HCT116 (cell line): Measurements from ENCODE around the gene TERT. TPM values are rescaled to one million over a fixed set of nuclear protein-coding genes. Genes with fewer than 3 reads are reported as not detected.

Experiments
- ATAC-seq: fragments of 200-7000 bp; cut with Tn5 transposase; 2 replicates; pipeline ENCODE4 v1.9.1; 2020; ENCODE audit warnings: mild to moderate bottlenecking, moderate library complexity
- BruUV-seq: library from RNA; stranded (reverse); fragments of 400-500 nt; replicated peaks from 2 replicates; lab custom pipeline; 2021; lab: Mats Ljungman, UMichigan
- CTCF ChIA-PET: fragments of 300-600 bp; sonication (Branson Sonifier 250); formaldehyde crosslinking; loops from one replicate; lab custom pipeline; 2021; ENCODE audit warnings: antibody characterized with exemption; lab: Charles Lee
- POLR2A ChIA-PET: fragments of 300-600, 350-600 bp; sonication (Branson Sonifier 250); formaldehyde crosslinking; loops from one replicate; lab custom pipeline; 2021; ENCODE audit warnings: antibody characterized with exemption; lab: Charles Lee
- RAD21 ChIA-PET, 2 experiments: fragments of 300-600 bp; sonication (Branson Sonifier 250); formaldehyde crosslinking; loops; one replicate each; lab custom pipeline; 2023; ENCODE audit warnings: low total read pairs in 2 of 2; ENCODE audit not compliant: uncharacterized antibody in 2 of 2, unreplicated experiment in 2 of 2, low non-redundant PET in 1 of 2; lab: Charles Lee
- DNase-seq: peaks from one replicate; pipeline ENCODE4 v3.0.0-alpha.2; 2010; ENCODE audit warnings: low read depth, low spot score
- H2AFZ ChIP-seq: fragments of 200-600 bp; shearing (Covaris generic), sonication (generic); 2 replicates; pipeline ENCODE4 v1.6.1; 2017; ENCODE audit warnings: low read depth, mixed run types, mixed read lengths, antibody characterized with exemption, low read length; ENCODE audit not compliant: poor library complexity, severe bottlenecking
- H3K27ac ChIP-seq: 2 replicates; pipeline ENCODE4 v1.5.1; 2012; ENCODE audit warnings: low read depth, low read length
- H3K27me3 ChIP-seq: fragments of 200-600 bp; sonication (generic); 2 replicates; pipeline ENCODE4 v1.6.1; 2016; ENCODE audit warnings: mixed run types, low read length, mixed read lengths; ENCODE audit not compliant: insufficient read depth
- H3K36me3 ChIP-seq, 2 experiments: fragments of 200-500 bp in 1 of 2; fragments of 200-600 bp in 1 of 2; sonication (Bioruptor generic) in 1 of 2; sonication (generic) in 1 of 2; 2 replicates each; pipeline versions ENCODE4 v1.5.1 to v1.6.1; 2014 to 2016; ENCODE audit warnings: low read length in 2 of 2, inconsistent platforms in 1 of 2, mixed read lengths in 1 of 2, mixed run types in 1 of 2; ENCODE audit not compliant: insufficient read depth in 2 of 2, control insufficient read depth in 1 of 2
- H3K4me1 ChIP-seq, 2 experiments: fragments of 200-600 bp in 1 of 2; sonication (generic) in 1 of 2; 2 replicates each; pipeline versions ENCODE4 v1.5.1 to v1.6.1; 2012 to 2017; ENCODE audit warnings: low read length in 2 of 2, inconsistent platforms in 1 of 2, mild to moderate bottlenecking in 1 of 2, mixed read lengths in 1 of 2, mixed run types in 1 of 2, moderate library complexity in 1 of 2; ENCODE audit not compliant: insufficient read depth in 2 of 2, control insufficient read depth in 1 of 2
- H3K4me2 ChIP-seq: fragments of 200-600 bp; sonication (generic); 2 replicates; pipeline ENCODE4 v1.6.1; 2017; ENCODE audit warnings: mixed run types, low read length, mixed read lengths
- H3K4me3 ChIP-seq, 2 experiments: fragments of 200-600 bp in 1 of 2; sonication (generic) in 1 of 2; replicated peaks in 1 of 2; 2 replicates each; pipeline ENCODE4 v1.5.1; 2011 to 2016; ENCODE audit warnings: low read length in 2 of 2, control low read depth in 1 of 2, low read depth in 1 of 2, mild to moderate bottlenecking in 1 of 2, mixed read lengths in 1 of 2, mixed run types in 1 of 2
- H3K79me2 ChIP-seq: fragments of 200-600 bp; sonication (generic); 2 replicates; pipeline ENCODE4 v1.6.1; 2017; ENCODE audit warnings: mild to moderate bottlenecking, mixed run types, low read length, moderate library complexity, mixed read lengths; ENCODE audit not compliant: insufficient read depth
- H3K9ac ChIP-seq: fragments of 200-600 bp; sonication (generic); 2 replicates; pipeline ENCODE4 v1.6.1; 2016; ENCODE audit warnings: low read length, mixed read lengths
- H3K9me2 ChIP-seq: fragments of 200-600 bp; sonication (generic), shearing (Covaris generic); 2 replicates; pipeline ENCODE4 v1.6.1; 2017; ENCODE audit warnings: mixed run types, mild to moderate bottlenecking, moderate library complexity; ENCODE audit not compliant: insufficient read depth
- H3K9me3 ChIP-seq, 2 experiments: fragments of 200-500 bp in 1 of 2; fragments of 200-600 bp in 1 of 2; sonication (Bioruptor generic) in 1 of 2; sonication (generic) in 1 of 2; 2 replicates each; pipeline ENCODE4 v1.6.1; 2014 to 2017; ENCODE audit warnings: low read length in 2 of 2, mixed read lengths in 2 of 2, inconsistent platforms in 1 of 2, low read depth in 1 of 2, mild to moderate bottlenecking in 1 of 2, mixed run types in 1 of 2, moderate library complexity in 1 of 2; ENCODE audit not compliant: control insufficient read depth in 1 of 2, insufficient read depth in 1 of 2
- H4K20me1 ChIP-seq: fragments of 200-600 bp; sonication (generic), shearing (Covaris generic); 2 replicates; pipeline ENCODE4 v1.6.1; 2017; ENCODE audit warnings: mixed run types, mild to moderate bottlenecking, moderate library complexity; ENCODE audit not compliant: insufficient read depth
- EZH2phosphoT487 ChIP-seq: fragments of 200-600 bp; IDR thresholded peaks from 2 replicates; pipeline ENCODE4 v1.6.1; 2018; ENCODE audit warnings: antibody characterized with exemption, borderline replicate concordance
- FOSL1 ChIP-seq: IDR thresholded peaks from 2 replicates; pipeline ENCODE4 v1.6.1; 2012; ENCODE audit warnings: low read depth
- JUND ChIP-seq: IDR thresholded peaks from 2 replicates; pipeline ENCODE4 v1.6.1; 2012
- MAX ChIP-seq: IDR thresholded peaks from 2 replicates; pipeline ENCODE4 v1.6.1; 2012
- POLR2AphosphoS5 ChIP-seq: IDR thresholded peaks from 2 replicates; pipeline ENCODE4 v1.6.1; 2011; ENCODE audit warnings: mild to moderate bottlenecking, low read depth, low read length, moderate library complexity
- RAD21 ChIP-seq: IDR thresholded peaks from 2 replicates; pipeline ENCODE4 v1.6.1; 2012; ENCODE audit warnings: low read depth, mild to moderate bottlenecking
- REST ChIP-seq: IDR thresholded peaks from 2 replicates; pipeline ENCODE4 v1.6.1; 2012; ENCODE audit warnings: low read depth
- SIN3A ChIP-seq: IDR thresholded peaks from 2 replicates; pipeline ENCODE4 v1.6.1; 2012; ENCODE audit warnings: low read depth
- SP1 ChIP-seq: IDR thresholded peaks from 2 replicates; pipeline ENCODE4 v1.6.1; 2012; ENCODE audit warnings: low read depth
- YY1 ChIP-seq: IDR thresholded peaks from 2 replicates; pipeline ENCODE4 v1.6.1; 2011; ENCODE audit warnings: low read length, low read depth, moderate library complexity, mild to moderate bottlenecking; ENCODE audit not compliant: insufficient replicate concordance; ENCODE audit errors: extremely low read depth
- intact Hi-C: fragments of 100-400 bp; cut with micrococcal nuclease; formaldehyde crosslinking; loops from 2 replicates; pipeline ENCODE4 v1.10.0; 2022
- total RNA-seq: library from RNA; stranded (reverse); gene quantifications from one replicate; pipeline ENCODE4 v1.2.1, GENCODE V29; 2021; ENCODE audit not compliant: unreplicated experiment

TERT gene
- total RNA-seq, 1 experiment from 2014 or later: 6.9 TPM

GRCh38 chr5:1316588-1317340 is 21.9 kb upstream of the TERT start:
- Histone ChIP-seq H3K27me3 (no peaks in the 10 kb centered on the region), H3K4me1 (peaks cover 16 to 22% of the 10 kb centered on the region in 2 experiments), H3K9me2 (no peaks in the 10 kb centered on the region), H3K4me3 (peak overlapping the region in 1 of 2 experiments; percentile 35; a peak in 2 of 4 replicates), H3K9ac (peak overlapping the region; percentile 20; the same call in 1 of the 2 replicates), H3K9me3 (no peaks in the 10 kb centered on the region), H3K27ac (peak overlapping the region; percentile 43; the same call in 1 of the 2 replicates), H3K36me3 (peaks cover 7 to 9% of the 10 kb centered on the region in 2 experiments; a peak in 3 of 4 replicates), H3K4me2 (peak overlapping the region; percentile 76), H3K79me2 (no peaks in the 10 kb centered on the region), H2AFZ (no peak overlapping the region), H4K20me1 (no peaks in the 10 kb centered on the region)
- BruUV-seq: TSS peak; percentile 22
- DNase-seq: no peak
- ATAC-seq: peak; percentile 20; the same call in 1 of the 2 replicates
- ChIA-PET CTCF (no interaction called here), POLR2A (no interaction called here), RAD21 (no interaction called here)
- intact Hi-C loops: no loop called here
- no peak for TF ChIP-seq EZH2phosphoT487
- no peak for TF ChIP-seq POLR2AphosphoS5
- TF ChIP-seq SP1: no peak
- TF ChIP-seq REST: no peak
- no peak for TF ChIP-seq SIN3A
- no peak for TF ChIP-seq YY1
- no peak for TF ChIP-seq RAD21
- no peak for TF ChIP-seq MAX
- TF ChIP-seq JUND: no peak
- TF ChIP-seq FOSL1: no peak
